Measurements from ENCODE around the gene TMPRSS9. TPM values are rescaled to one million over a fixed set of nuclear protein-coding genes. Genes with fewer than 3 reads are reported as not detected.

Gene TMPRSS9
- total RNA-seq, 1 donor from 2014 or later: 0.41 TPM

DNA sequence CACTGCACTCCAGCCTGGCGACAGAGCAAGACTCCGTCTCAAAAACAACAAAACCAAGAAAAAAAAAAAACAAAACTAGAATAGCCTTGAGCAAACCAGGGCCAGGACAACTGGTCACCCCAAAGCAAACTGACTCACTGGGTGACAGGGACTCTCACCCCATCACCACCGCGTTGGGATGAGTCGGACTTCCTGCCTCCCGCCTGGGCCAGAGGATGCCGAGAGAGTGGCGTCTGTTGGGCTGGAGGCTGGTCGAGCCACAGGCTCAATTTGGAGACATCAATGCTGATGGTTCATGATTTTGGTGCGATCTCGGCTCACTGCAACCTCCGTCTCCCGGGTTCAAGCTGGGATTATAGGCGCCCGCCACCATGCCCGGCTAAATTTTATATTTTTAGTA is 11.6 kb downstream of the TMPRSS9 start:
- Mint-ChIP-seq H3K27me3 (no peaks in the 10 kb centered on the region), H3K4me3 (no peak overlapping the region), H3K36me3 (no peaks in the 10 kb centered on the region), H3K4me1 (ENCODE audit: unreplicated experiment) (peaks cover 21% of the 10 kb centered on the region), H3K27ac (peak overlapping the region; percentile 70), H3K9me3 (no peaks in the 10 kb centered on the region)
- DNase-seq (ENCODE audit: extremely low spot score, unreplicated experiment): no peak
- TF ChIP-seq, protein P1, sequence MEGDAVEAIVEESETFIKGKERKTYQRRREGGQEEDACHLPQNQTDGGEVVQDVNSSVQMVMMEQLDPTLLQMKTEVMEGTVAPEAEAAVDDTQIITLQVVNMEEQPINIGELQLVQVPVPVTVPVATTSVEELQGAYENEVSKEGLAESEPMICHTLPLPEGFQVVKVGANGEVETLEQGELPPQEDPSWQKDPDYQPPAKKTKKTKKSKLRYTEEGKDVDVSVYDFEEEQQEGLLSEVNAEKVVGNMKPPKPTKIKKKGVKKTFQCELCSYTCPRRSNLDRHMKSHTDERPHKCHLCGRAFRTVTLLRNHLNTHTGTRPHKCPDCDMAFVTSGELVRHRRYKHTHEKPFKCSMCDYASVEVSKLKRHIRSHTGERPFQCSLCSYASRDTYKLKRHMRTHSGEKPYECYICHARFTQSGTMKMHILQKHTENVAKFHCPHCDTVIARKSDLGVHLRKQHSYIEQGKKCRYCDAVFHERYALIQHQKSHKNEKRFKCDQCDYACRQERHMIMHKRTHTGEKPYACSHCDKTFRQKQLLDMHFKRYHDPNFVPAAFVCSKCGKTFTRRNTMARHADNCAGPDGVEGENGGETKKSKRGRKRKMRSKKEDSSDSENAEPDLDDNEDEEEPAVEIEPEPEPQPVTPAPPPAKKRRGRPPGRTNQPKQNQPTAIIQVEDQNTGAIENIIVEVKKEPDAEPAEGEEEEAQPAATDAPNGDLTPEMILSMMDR (conservative IDR thresholded peaks at IDR 0.05): no peak

DNA sequence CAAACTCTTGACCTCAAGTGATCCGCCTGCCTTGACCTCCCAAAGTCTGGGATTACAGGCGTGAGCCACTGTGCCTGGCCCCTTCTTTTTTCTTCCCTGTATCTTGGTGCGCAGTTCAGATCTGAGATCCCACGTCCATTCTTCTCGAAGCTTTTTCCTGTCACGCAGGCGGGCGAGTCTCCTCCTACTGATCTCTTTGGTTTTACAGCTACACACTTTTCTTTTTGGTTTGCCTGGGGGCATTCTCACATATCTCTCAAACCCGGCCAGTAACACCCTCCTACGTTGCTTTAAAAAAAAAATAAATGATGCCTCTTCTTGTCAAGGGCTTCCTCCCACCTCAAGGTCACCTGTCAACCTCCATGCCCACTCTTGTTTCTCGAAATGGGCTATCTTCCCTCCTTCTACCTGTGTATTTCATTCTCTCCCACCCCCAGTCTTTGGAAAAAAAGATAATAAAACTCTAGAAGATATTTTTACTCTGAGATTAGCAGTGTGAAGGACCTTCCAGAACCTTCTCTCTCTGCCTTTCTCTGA is 12.1 kb downstream of the TMPRSS9 start:
- Mint-ChIP-seq H3K27ac (peak overlapping the region; percentile 70), H3K9me3 (no peaks in the 10 kb centered on the region), H3K36me3 (no peaks in the 10 kb centered on the region), H3K27me3 (no peaks in the 10 kb centered on the region), H3K4me1 (ENCODE audit: unreplicated experiment) (peaks cover 26% of the 10 kb centered on the region), H3K4me3 (peak overlapping the region; percentile 17)
- no peak for DNase-seq (ENCODE audit: extremely low spot score, unreplicated experiment)
- TF ChIP-seq, protein P1 (conservative IDR thresholded peaks at IDR 0.05): no peak

DNA sequence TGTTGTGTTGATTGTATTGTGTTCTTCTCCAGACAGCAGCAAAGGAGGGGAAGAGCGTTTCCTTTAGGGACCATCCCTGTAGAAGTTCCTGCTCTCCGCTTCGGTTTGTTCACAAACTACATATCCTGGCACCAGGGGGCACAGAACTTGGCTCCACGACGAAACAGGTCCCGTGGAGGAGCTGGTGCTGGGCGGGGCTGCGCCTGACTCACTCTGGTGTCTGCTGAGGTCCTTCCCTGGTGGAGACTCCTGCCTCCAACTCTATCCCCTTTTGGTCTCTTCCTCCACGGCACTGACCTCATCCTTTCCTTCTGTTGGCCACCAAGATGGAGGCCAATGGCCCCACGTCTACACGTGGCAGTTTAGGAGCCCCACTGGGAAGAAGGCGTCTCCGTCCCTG is 14.7 kb downstream of the TMPRSS9 start:
- H3K27ac Mint-ChIP-seq: peak overlapping the region; percentile 1
- H3K9me3 Mint-ChIP-seq: peaks cover 3% of the 10 kb centered on the region
- TF ChIP-seq, protein P1 (conservative IDR thresholded peaks at IDR 0.05): no peak
- no peaks in the 10 kb centered on the region for H3K27me3 Mint-ChIP-seq
- no peak for DNase-seq (ENCODE audit: extremely low spot score, unreplicated experiment)
- H3K4me3 Mint-ChIP-seq: no peak overlapping the region
- H3K36me3 Mint-ChIP-seq: no peaks in the 10 kb centered on the region
- H3K4me1 Mint-ChIP-seq (ENCODE audit: unreplicated experiment): peaks cover 22% of the 10 kb centered on the region

DNA sequence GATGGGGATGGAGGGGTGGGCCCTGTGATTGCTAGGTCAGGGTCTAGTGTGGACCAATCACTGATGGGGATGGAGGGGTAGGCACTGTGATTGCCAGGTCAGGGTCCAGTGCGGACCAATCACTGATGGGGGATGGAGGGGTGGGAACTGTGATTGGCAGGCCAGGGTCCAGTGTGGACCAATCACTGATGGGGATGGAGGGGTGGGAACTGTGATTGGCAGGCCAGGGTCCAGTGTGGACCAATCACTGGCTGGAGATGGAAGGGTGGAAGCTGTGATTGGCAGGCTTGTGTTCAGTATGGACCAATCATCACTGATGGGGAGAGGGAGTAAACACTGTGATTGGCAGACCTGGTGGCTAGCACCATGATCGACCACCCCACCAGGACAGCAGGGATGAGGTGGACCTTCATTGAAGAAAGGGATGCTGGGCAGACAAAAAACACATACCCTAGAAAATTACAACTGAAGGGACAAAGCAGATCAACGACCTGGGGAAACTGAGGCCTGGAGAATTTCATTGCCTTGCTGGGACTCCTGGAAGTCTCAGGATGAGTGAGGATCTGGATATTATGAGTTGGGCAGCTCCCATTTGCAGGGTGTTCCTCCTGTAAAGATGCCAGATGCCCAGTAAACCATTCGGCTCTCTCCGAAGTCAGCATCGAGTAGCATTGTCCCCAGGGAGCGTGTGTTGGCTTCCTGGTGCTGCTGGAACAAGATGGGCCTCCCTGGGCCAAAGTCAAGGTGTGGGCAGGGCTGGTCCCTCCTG is 15.5 kb downstream of the TMPRSS9 start:
- no peaks in the 10 kb centered on the region for H3K36me3 Mint-ChIP-seq
- peaks cover 3% of the 10 kb centered on the region for H3K9me3 Mint-ChIP-seq
- H3K27me3 Mint-ChIP-seq: no peaks in the 10 kb centered on the region
- no peak for DNase-seq (ENCODE audit: extremely low spot score, unreplicated experiment)
- no peak overlapping the region for H3K4me3 Mint-ChIP-seq
- H3K4me1 Mint-ChIP-seq (ENCODE audit: unreplicated experiment): peaks cover 22% of the 10 kb centered on the region
- TF ChIP-seq, protein P1 (conservative IDR thresholded peaks at IDR 0.05): no peak
- no peak overlapping the region for H3K27ac Mint-ChIP-seq

DNA sequence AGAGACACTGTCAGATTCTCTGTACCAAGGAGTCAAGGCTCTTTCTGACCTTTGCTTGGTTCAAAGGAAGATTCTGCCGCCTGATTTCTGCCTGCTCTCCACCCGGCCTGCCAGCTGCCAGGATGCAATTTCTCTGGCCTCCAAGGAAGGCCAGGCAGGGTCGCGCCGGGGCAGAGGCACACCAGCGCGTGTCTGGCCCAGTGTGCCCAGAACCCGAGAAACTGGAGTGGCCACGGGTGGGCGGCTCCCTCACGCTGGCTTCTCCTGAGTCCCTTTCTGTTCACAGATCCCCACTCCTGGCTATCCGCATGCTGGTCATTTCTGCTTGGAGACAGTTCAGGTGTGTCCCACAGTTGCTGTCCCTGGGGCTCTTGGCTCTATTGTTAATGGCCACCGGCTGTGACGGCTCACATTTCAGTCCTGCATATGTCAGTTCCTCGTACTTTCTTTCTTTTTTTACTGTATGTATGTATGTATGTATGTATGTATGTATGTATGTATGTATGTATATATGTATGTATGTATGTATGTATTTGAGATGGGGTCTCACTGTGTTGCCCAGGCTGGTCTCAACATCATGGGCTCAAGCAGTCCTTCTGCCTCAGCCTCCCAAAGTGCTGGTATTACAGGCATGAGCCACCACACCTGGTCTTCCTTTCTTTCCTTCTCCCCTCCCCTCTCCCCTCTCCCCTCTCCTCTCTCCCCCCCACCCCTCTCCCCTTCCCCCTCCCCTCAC is 16.9 kb downstream of the TMPRSS9 start:
- TF ChIP-seq, protein P1 (conservative IDR thresholded peaks at IDR 0.05): no peak
- peaks cover 5% of the 10 kb centered on the region for H3K36me3 Mint-ChIP-seq
- H3K27me3 Mint-ChIP-seq: peaks cover 4% of the 10 kb centered on the region
- H3K4me3 Mint-ChIP-seq: no peak overlapping the region
- H3K9me3 Mint-ChIP-seq: peaks cover 9% of the 10 kb centered on the region
- peaks cover 32% of the 10 kb centered on the region for H3K4me1 Mint-ChIP-seq (ENCODE audit: unreplicated experiment)
- no peak for DNase-seq (ENCODE audit: extremely low spot score, unreplicated experiment)
- H3K27ac Mint-ChIP-seq: no peak overlapping the region
